ENCODE results near the gene STARD4. TPM values are rescaled to one million over a fixed set of nuclear protein-coding genes. Genes with fewer than 3 reads are reported as not detected.

STARD4 gene
- total and polyA plus RNA-seq, 7 donors, result 3.3 to 24.5 (median 8.6) TPM

DNA sequence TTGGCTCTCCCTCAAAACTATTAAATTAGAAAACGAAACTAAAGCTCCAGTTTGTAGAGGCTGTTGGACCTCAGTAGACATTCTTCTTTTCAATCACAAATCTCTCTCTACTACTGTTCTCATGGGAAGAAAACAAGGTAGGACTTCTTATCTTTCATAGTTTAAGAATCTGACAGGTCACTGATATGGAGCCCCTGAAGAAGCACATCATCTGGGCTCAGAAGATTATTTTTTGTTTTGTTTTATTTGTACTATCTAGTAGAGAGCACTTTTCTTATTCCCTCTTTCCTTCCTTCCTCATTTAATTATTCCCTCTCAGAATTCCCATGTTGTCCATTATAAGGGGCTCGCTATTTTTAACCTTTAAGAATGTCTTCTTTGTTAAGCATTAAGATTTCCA, 26.3 kb downstream of the STARD4 start:
- Histone ChIP-seq H3K4me3 (no peak overlapping the region), H3K36me3 (no peaks in the 10 kb centered on the region), H3K4me1 (no peaks in the 10 kb centered on the region), H3K27ac (no peak overlapping the region), H3K27me3 (no peaks in the 10 kb centered on the region), H3K9me3 (no peaks in the 10 kb centered on the region)
- no peak for DNase-seq
- intact Hi-C loops (cut with DNase I), result no loop called here
- 53 to 56% methylated on average over 2 of the region's 2 CpGs for WGBS, 2 donors
- no peak for TF ChIP-seq EP300 (IDR thresholded peaks at IDR 0.05)
- TF ChIP-seq POLR2AphosphoS5 (IDR thresholded peaks at IDR 0.05), result no peak
- no peak for TF ChIP-seq POLR2A (IDR thresholded peaks at IDR 0.05)
- no peak for TF ChIP-seq CTCF (IDR thresholded peaks at IDR 0.05)

GRCh38 chr5:111480346-111480745, 32.0 kb downstream of the STARD4 start:
- intact Hi-C loops (cut with DNase I), result no loop called here
- Histone ChIP-seq H3K36me3 (no peaks in the 10 kb centered on the region), H3K27me3 (no peaks in the 10 kb centered on the region), H3K4me1 (no peaks in the 10 kb centered on the region), H3K9me3 (no peaks in the 10 kb centered on the region), H3K4me3 (no peak overlapping the region), H3K27ac (no peak overlapping the region)
- DNase-seq, result no peak
- WGBS, 2 donors, result 48 to 61% methylated on average over 4 of the region's 4 CpGs
- no peak for TF ChIP-seq POLR2A (IDR thresholded peaks at IDR 0.05)
- TF ChIP-seq POLR2AphosphoS5 (IDR thresholded peaks at IDR 0.05), result no peak
- TF ChIP-seq EP300 (IDR thresholded peaks at IDR 0.05), result no peak
- no peak for TF ChIP-seq CTCF (IDR thresholded peaks at IDR 0.05)

DNA sequence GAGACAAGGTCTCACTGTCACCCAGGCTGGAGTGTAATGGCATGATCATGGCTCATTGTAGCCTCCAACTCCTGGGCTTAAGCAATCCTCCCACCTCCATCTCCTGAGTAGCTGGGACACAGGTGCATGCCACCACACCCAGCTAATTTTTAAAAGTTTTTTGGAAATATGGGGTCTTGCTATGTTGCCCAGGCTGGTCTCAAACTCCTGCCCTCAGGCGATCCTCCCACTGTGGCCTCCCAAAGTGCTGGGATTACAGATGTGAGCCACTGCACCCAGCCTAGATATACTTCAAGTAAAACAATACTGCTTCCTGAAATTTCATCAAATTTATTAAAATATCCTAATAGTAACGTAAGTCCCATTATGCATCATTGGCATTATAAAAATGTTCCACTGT, 33.4 kb downstream of the STARD4 start:
- Histone ChIP-seq H3K4me1 (no peaks in the 10 kb centered on the region), H3K27ac (no peak overlapping the region), H3K4me3 (no peak overlapping the region), H3K9me3 (no peaks in the 10 kb centered on the region), H3K27me3 (no peaks in the 10 kb centered on the region), H3K36me3 (no peaks in the 10 kb centered on the region)
- no peak for DNase-seq
- WGBS, 2 donors, result 92 to 97% methylated on average over 2 of the region's 2 CpGs
- intact Hi-C loops (cut with DNase I), result no loop called here
- TF ChIP-seq POLR2AphosphoS5 (IDR thresholded peaks at IDR 0.05) (no peak), POLR2A (IDR thresholded peaks at IDR 0.05) (no peak), CTCF (IDR thresholded peaks at IDR 0.05) (no peak), EP300 (IDR thresholded peaks at IDR 0.05) (no peak)

GRCh38 chr5:111478266-111478665, 34.1 kb downstream of the STARD4 start:
- no peaks in the 10 kb centered on the region for H3K9me3 ChIP-seq
- H3K27ac ChIP-seq, result no peak overlapping the region
- H3K27me3 ChIP-seq, result no peaks in the 10 kb centered on the region
- intact Hi-C loops (cut with DNase I), result no loop called here
- TF ChIP-seq CTCF (IDR thresholded peaks at IDR 0.05) (no peak), POLR2A (IDR thresholded peaks at IDR 0.05) (no peak), POLR2AphosphoS5 (IDR thresholded peaks at IDR 0.05) (no peak), EP300 (IDR thresholded peaks at IDR 0.05) (no peak)
- DNase-seq, result no peak
- no peak overlapping the region for H3K4me3 ChIP-seq
- WGBS, 2 donors, result 90% methylated on average over 1 of the region's 1 CpG
- no peaks in the 10 kb centered on the region for H3K36me3 ChIP-seq
- H3K4me1 ChIP-seq, result no peaks in the 10 kb centered on the region

DNA sequence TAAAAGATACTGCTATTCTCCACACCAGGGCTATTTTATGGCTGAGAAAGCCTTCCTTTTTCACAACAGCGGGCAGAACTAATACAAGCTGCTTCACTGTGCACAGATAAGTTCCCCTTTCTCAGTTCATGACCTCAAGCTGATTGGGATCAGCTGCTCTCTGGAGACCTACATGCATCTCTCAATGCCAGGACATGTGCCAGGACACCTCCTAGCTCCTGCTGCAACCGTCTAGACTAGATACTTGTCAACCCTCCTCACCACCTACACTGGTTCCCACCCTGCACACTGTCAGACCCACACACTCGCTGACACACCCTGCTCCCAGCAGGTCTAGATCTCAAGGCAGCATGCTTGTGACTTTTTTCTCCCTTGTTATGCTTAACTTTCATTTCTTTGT, 39.8 kb downstream of the STARD4 start:
- intact Hi-C loops (cut with DNase I), result no loop called here
- no peak for DNase-seq

More for the DNA sequence above, 39.8 kb downstream of the STARD4 start:
- Histone ChIP-seq H3K4me3 (no peak overlapping the region), H3K9me3 (no peaks in the 10 kb centered on the region), H3K27ac (no peak overlapping the region), H3K36me3 (no peaks in the 10 kb centered on the region), H3K27me3 (no peaks in the 10 kb centered on the region), H3K4me1 (no peaks in the 10 kb centered on the region)
- TF ChIP-seq EP300 (IDR thresholded peaks at IDR 0.05) (no peak), POLR2AphosphoS5 (IDR thresholded peaks at IDR 0.05) (no peak), POLR2A (IDR thresholded peaks at IDR 0.05) (no peak), CTCF (IDR thresholded peaks at IDR 0.05) (no peak)
- 35 to 51% methylated on average over 3 of the region's 3 CpGs for WGBS, 2 donors

All from sigmoid colon (tissue), 7 donors.